Measurements from ENCODE around the gene SOX1.

Gene SOX1

GRCh38 chr13:112057736-112058518, 9.0 kb upstream of the SOX1 start:
- TF ChIP-seq, protein P1, sequence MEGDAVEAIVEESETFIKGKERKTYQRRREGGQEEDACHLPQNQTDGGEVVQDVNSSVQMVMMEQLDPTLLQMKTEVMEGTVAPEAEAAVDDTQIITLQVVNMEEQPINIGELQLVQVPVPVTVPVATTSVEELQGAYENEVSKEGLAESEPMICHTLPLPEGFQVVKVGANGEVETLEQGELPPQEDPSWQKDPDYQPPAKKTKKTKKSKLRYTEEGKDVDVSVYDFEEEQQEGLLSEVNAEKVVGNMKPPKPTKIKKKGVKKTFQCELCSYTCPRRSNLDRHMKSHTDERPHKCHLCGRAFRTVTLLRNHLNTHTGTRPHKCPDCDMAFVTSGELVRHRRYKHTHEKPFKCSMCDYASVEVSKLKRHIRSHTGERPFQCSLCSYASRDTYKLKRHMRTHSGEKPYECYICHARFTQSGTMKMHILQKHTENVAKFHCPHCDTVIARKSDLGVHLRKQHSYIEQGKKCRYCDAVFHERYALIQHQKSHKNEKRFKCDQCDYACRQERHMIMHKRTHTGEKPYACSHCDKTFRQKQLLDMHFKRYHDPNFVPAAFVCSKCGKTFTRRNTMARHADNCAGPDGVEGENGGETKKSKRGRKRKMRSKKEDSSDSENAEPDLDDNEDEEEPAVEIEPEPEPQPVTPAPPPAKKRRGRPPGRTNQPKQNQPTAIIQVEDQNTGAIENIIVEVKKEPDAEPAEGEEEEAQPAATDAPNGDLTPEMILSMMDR (IDR thresholded peaks at IDR 0.05; ENCODE audit: low read depth, low read length, missing control alignments) = no peak
- no peak for DNase-seq (ENCODE audit: extremely low read depth, low read depth)
- H3K4me3 ChIP-seq (replicated peaks; ENCODE audit: low read depth, low read length) = no peak overlapping the region

- TF ChIP-seq, protein P1 (IDR thresholded peaks at IDR 0.05; ENCODE audit: low read depth, low read length, missing control alignments) = no peak
- DNase-seq (ENCODE audit: extremely low read depth, low read depth) = no peak
- H3K4me3 ChIP-seq (replicated peaks; ENCODE audit: low read depth, low read length) = no peak overlapping the region
Observed at GRCh38 chr13:112058519-112058873, 8.5 kb upstream of the SOX1 start.

- no peak overlapping the region for H3K4me3 ChIP-seq (replicated peaks; ENCODE audit: low read depth, low read length)
- no peak for DNase-seq (ENCODE audit: extremely low read depth, low read depth)
- TF ChIP-seq, protein P1 (IDR thresholded peaks at IDR 0.05; ENCODE audit: low read depth, low read length, missing control alignments) = no peak
Observed at GRCh38 chr13:112058941-112059340, 8.0 kb upstream of the SOX1 start.

GRCh38 chr13:112059457-112060281, 7.3 kb upstream of the SOX1 start:
- TF ChIP-seq, protein P1 (IDR thresholded peaks at IDR 0.05; ENCODE audit: low read depth, low read length, missing control alignments) = no peak
- no peak for DNase-seq (ENCODE audit: extremely low read depth, low read depth)

DNA sequence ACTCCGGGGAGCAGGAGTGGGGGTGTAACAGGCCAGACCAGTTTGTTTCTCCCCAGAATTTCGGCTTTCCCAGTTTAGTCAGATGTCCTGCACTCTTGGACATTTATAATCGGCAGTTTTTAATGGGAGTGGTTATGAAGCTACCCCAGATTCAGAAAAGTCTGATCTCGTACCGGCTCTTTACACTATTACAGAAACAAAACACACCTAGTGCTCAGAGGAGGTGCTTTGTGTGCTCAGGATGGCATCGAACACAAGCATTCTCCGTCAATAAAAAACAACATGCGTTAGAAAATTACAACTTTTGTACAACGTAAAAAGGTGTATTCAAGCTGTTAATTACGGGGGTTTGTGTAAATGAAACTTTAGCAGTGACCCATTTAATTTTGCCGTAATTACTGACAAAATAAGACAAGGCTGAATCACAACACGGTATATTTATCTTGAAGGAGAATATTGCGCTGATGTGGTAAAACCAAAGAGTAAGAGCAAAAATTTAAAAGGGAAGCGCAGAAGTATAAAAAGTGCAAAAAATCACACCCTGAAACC, 6.6 kb upstream of the SOX1 start:
- H3K4me3 ChIP-seq (replicated peaks; ENCODE audit: low read depth, low read length) = no peak overlapping the region
- TF ChIP-seq, protein P1 (IDR thresholded peaks at IDR 0.05; ENCODE audit: low read depth, low read length, missing control alignments) = no peak
- DNase-seq (ENCODE audit: extremely low read depth, low read depth) = no peak

More at GRCh38 chr13:112059457-112060281, 7.3 kb upstream of the SOX1 start:
- H3K4me3 ChIP-seq (replicated peaks; ENCODE audit: low read depth, low read length) = no peak overlapping the region

DNA sequence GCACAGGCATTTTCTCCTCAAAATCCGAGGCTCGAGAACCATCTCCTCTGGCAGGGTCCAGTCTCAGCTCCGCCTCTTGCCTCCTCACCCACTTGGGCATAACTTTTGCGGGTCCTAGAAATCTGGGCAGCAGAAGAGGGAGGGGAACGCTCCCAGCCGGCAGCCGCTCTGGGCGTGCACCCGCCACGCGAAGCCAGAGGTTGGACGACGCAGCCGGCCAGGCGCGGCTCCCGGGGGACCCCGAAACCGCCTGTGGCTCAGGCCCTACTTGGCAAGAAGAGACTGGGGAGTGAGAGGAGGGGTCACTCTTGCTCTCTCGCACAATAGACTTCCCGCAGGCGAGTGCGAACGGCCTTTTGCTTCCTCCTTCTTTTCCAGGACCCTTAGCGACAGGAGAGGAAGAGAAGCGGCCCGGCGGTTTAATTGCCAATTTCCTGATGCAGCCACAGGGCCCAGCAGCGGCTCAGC, 6.0 kb upstream of the SOX1 start:
- TF ChIP-seq, protein P1 (IDR thresholded peaks at IDR 0.05; ENCODE audit: low read depth, low read length, missing control alignments) = no peak
- no peak for DNase-seq (ENCODE audit: extremely low read depth, low read depth)
- no peak overlapping the region for H3K4me3 ChIP-seq (replicated peaks; ENCODE audit: low read depth, low read length)
